ENCODE measurements around the gene TYK2.

TYK2 gene

DNA sequence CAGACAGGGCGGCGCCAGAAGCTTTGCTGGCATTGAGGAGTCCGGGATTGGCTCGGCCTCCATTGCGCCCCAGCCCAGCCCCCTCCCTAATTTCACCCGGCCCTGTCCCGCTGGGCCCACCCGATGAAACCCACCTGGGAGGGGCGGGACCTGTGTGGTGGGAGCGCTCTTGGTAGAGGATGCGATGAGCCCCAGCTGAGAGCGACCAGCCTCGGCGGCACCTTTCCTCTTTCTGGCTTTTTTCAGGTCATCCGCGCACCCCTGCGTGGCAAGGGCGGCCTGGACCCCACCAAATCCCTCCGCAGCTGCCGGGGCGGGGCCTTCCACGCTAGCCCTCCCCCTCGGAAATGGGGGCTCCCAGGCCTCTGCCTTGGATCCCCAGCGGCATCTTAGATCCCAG is 70.9 kb downstream of the TYK2 start, which contains the start of gene ZGLP1:
Gene ZGLP1, minus strand, starts transcription at position 393 of the 400 bp plus-strand sequence.
- DNase-seq: no peak

DNA sequence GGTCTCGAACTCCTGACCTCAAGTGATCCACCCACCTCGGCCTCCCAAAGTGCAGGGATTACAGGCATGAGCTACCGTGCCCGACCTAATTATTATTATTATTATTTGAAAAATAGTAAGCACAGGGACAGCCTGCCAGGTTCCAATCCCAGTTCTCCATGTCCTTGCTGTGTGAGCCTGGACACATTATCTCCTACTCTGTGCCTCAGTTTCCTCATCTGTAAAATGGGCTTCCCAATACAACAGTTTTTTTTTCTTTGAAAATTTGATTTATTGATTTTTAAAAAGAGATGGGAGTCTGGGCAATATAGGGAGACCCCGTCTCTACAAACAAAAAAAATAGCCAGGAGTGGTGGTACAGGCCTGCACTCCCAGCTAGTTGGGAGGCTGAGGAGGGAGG is 74.0 kb downstream of the TYK2 start:
- no peak for DNase-seq

DNA sequence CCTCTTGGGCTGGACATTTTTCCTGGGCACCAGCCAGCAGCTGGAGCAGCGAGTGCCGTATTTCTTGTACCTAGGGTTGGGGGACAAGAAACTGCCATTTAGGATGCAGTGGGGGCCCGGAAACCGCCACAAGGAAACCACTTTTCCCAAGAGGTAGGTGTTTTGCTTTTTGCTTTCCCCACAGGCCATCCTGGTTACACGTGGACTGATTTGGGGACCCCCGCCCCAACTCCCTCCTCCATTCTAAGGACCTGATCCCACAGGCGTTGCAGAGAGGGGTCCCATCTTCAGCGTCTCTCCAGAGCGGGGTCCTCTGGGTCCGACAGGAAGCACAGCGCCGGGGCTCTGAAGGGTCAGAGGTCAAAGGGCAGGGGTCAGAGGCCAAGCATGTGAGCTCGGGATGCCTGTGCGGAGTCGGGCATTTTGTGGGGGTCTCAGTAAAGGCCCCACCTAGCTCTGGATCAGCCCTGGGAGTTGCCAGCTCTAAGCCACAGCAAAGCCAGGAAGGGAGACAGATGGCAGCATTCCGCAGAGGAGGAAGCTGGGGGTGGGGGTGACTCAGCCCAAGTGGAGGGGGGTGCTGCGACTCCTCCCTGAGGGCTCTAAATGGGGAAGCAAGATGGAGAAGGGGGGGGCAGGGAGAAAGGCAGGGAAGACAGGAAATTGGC is 75.1 kb downstream of the TYK2 start:
- DNase-seq: peak; percentile 80
